ENCODE measurements around the gene GSTM4. TPM values are rescaled to one million over a fixed set of nuclear protein-coding genes. Genes with fewer than 3 reads are reported as not detected.

Gene GSTM4
- total and polyA plus RNA-seq, 2 of the 4 experiments (the other 2 are of a cell fraction): 10.4 to 37.8 TPM

- TF ChIP-seq NFE2L2 (IDR thresholded peaks at IDR 0.05; ENCODE audit: low read depth, low read length) (no peak), MXI1 (IDR thresholded peaks at IDR 0.05; ENCODE audit: borderline replicate concordance, low read depth, low read length) (no peak), CHD1 (IDR thresholded peaks at IDR 0.05; ENCODE audit: low read depth, low read length) (no peak)
Measured at GRCh38 chr1:109639063-109639840, 16.6 kb upstream of the GSTM4 start (continued).

GRCh38 chr1:109639841-109640184 is 16.1 kb upstream of the GSTM4 start:
- H3K27me3 ChIP-seq (ENCODE audit: control insufficient read depth, insufficient read depth, low read length): no peaks in the 10 kb centered on the region
- no peaks in the 10 kb centered on the region for H3K36me3 ChIP-seq (ENCODE audit: control insufficient read depth, insufficient read depth, low read length)
- H4K20me1 ChIP-seq (ENCODE audit: insufficient read depth, low read length): no peaks in the 10 kb centered on the region
- 100% methylated on average over 1 of the region's 6 CpGs; no CpG with 5 or more reads in 1 of the 2 experiments for WGBS, 2 experiments (ENCODE audit: extremely low coverage in 2 of 2, insufficient read length in 1 of 2)
- no peak overlapping the region for H4K8ac ChIP-seq (ENCODE audit: low read depth in 2 of 2, low read length in 2 of 2)
- no peaks in the 10 kb centered on the region for H3K9me3 ChIP-seq (ENCODE audit: control insufficient read depth, insufficient read depth, low read length)
- no peak overlapping the region for H3K27ac ChIP-seq (ENCODE audit: insufficient read depth, low read length)
- intact Hi-C loops (cut with micrococcal nuclease) (loop anchor here (1.0 kb wide), 1 partner anchor 94 kb away; no protein-coding TSS in a partner anchor), in situ Hi-C loops (cut with MboI; ENCODE audit: low sequenced_read_pairs) (loop anchor here (5.0 to 10.0 kb wide), 3 partner anchors 132 to 342 kb away; partner anchors contain the start of genes AHCYL1 and CSF1), dilution Hi-C loops (cut with HindIII; ENCODE audit: low sequenced_read_pairs, unreplicated experiment) (no loop called here)
- no peak for DNase-seq
- H3K9ac ChIP-seq (ENCODE audit: low read depth, low read length): no peak overlapping the region
- no TSS peak for BruUV-seq (replicated peaks)
- H3K4ac ChIP-seq (ENCODE audit: low read depth, low read length): no peak overlapping the region
- no peak overlapping the region for H3K4me3 ChIP-seq (ENCODE audit: insufficient read depth, low read depth, low read length)
- H2BK20ac ChIP-seq (ENCODE audit: low read depth, low read length): no peak overlapping the region
- no peak overlapping the region for H3K56ac ChIP-seq (ENCODE audit: extremely low read depth, insufficient read depth, low read length)
- no peaks in the 10 kb centered on the region; the same call in none of the 2 replicates for H3K9me1 ChIP-seq (ENCODE audit: insufficient read depth, low read length)
- H2AK5ac ChIP-seq (ENCODE audit: low read depth, low read length): no peak overlapping the region
- H2BK15ac ChIP-seq (ENCODE audit: low read depth, low read length): no peak overlapping the region
- H3K4me2 ChIP-seq (ENCODE audit: low read depth, low read length): no peak overlapping the region
- no peak overlapping the region for H4K5ac ChIP-seq (ENCODE audit: low read depth, low read length)
- ChIA-PET CTCF (interaction anchor here (0.5 to 3.9 kb wide), 22 partner anchors 9 to 372 kb away, joined by 3 to 63 read pairs (median 4); partner anchors contain the start of genes AHCYL1, AMPD2, GNAI3 and GNAT2), POLR2A (ENCODE audit: unreplicated experiment) (interaction anchor here (0.5 to 1.0 kb wide), 2 partner anchors 134 to 838 kb away, joined by 3 read pairs; no protein-coding TSS in a partner anchor)
- peak overlapping the region; percentile 65 for H2AFZ ChIP-seq (replicated peaks; ENCODE audit: low read length, poor library complexity)
- H2BK120ac ChIP-seq (ENCODE audit: low read depth, low read length): no peak overlapping the region
- no peak overlapping the region for H4K91ac ChIP-seq (ENCODE audit: insufficient read depth, low read depth, low read length)
- no peak overlapping the region for H2BK5ac ChIP-seq (ENCODE audit: low read depth, low read length, poor library complexity, severe bottlenecking)
- no peak overlapping the region for H3K23ac ChIP-seq (ENCODE audit: low read depth, low read length)
- ATAC-seq (ENCODE audit: low read depth): no peak
- no peak for TF ChIP-seq MXI1 (IDR thresholded peaks at IDR 0.05; ENCODE audit: borderline replicate concordance, low read depth, low read length)
- no peaks in the 10 kb centered on the region for H3K79me1 ChIP-seq (ENCODE audit: low read depth in 1 of 2, low read length in 2 of 2)
- no peak overlapping the region for H3K14ac ChIP-seq (replicated peaks; ENCODE audit: low read depth, low read length)
- peaks cover 20% of the 10 kb centered on the region for H3K4me1 ChIP-seq (ENCODE audit: control insufficient read depth, insufficient read depth, low read length)
- peak overlapping the region; percentile 1 for H2AK9ac ChIP-seq (replicated peaks; ENCODE audit: low read depth, low read length, poor library complexity)
- H3K18ac ChIP-seq (ENCODE audit: low read depth, low read length): no peak overlapping the region
